Cardiac fibroblast (primary cell): ENCODE data around the gene FAM83B.
"Not testable (repeated sequence)": the region's sequence is repeated elsewhere in the genome, so short reads cannot be mapped to it uniquely, and the experiment has no call there.

ENCODE experiments used
- DNase-seq, 2 donors: peaks; one replicate each; pipeline versions ENCODE4 v3.0.0 to v3.0.0-alpha.2; 2010; ENCODE audit warnings: low read depth in 2 of 2
- H3K4me3 ChIP-seq, 2 donors: replicated peaks in 1 of 2; 1 replicate in 1 of 2; 2 replicates in 1 of 2; pipeline ENCODE4 v1.5.1; 2011; ENCODE audit warnings: low read depth in 2 of 2, low read length in 2 of 2, mild to moderate bottlenecking in 2 of 2, moderate library complexity in 1 of 2
- CTCF ChIP-seq: IDR thresholded peaks from one replicate; pipeline ENCODE4 v1.5.1; 2011; ENCODE audit warnings: low read depth, mild to moderate bottlenecking, low read length, inconsistent platforms

The FAM83B gene

GRCh38 chr6:54970337-54970736, 123.8 kb downstream of the FAM83B start:
- DNase-seq, result no peak
- no peak overlapping the region for H3K4me3 ChIP-seq
- TF ChIP-seq CTCF, result no peak

GRCh38 chr6:54971825-54972224, 125.3 kb downstream of the FAM83B start:
- no peak overlapping the region for H3K4me3 ChIP-seq
- no peak for DNase-seq
- no peak for TF ChIP-seq CTCF

- DNase-seq, H3K4me3 ChIP-seq: not testable (repeated sequence)
These were observed 132.6 kb downstream of the FAM83B start for GRCh38 chr6:54979161-54979560.

GRCh38 chr6:54980511-54981275, 134.1 kb downstream of the FAM83B start:
- TF ChIP-seq CTCF, result no peak
- H3K4me3 ChIP-seq, result no peak overlapping the region
- peak in 1 of 2 donors; percentile 43 for DNase-seq

- H3K4me3 ChIP-seq, result no peak overlapping the region
- peak in 1 of 2 donors; percentile 53 for DNase-seq
- no peak for TF ChIP-seq CTCF
These were observed 134.7 kb downstream of the FAM83B start for GRCh38 chr6:54981276-54981609.

GRCh38 chr6:54981647-54982046, 135.1 kb downstream of the FAM83B start:
- TF ChIP-seq CTCF, result no peak
- H3K4me3 ChIP-seq, result no peak overlapping the region
- DNase-seq, result peak in 1 of 2 donors; percentile 6

GRCh38 chr6:54987633-54988290, 141.2 kb downstream of the FAM83B start:
- DNase-seq, result no peak
- no peak overlapping the region for H3K4me3 ChIP-seq
- no peak for TF ChIP-seq CTCF
